Activated T-cell treated with anti-CD3 and anti-CD28 coated beads, Interleukin-2, amount 50 U/mL, for 1 hour (primary cell): ENCODE results near the gene TPM2.

ENCODE experiments used
- DNase-seq: peaks from one replicate; pipeline ENCODE4 v3.0.0-alpha.2; 2020

Gene TPM2

GRCh38 chr9:35717132-35717870 lies 27.6 kb upstream of the TPM2 start:
- DNase-seq, result no peak

GRCh38 chr9:35716230-35716629 lies 26.5 kb upstream of the TPM2 start:
- no peak for DNase-seq

- DNase-seq, result no peak
Observed at GRCh38 chr9:35714579-35715252, 25.0 kb upstream of the TPM2 start.

GRCh38 chr9:35714123-35714522 lies 24.4 kb upstream of the TPM2 start:
- no peak for DNase-seq

- no peak for DNase-seq
Observed at GRCh38 chr9:35713578-35713977, 23.9 kb upstream of the TPM2 start.

GRCh38 chr9:35712762-35713400 lies 23.2 kb upstream of the TPM2 start:
- no peak for DNase-seq

DNA sequence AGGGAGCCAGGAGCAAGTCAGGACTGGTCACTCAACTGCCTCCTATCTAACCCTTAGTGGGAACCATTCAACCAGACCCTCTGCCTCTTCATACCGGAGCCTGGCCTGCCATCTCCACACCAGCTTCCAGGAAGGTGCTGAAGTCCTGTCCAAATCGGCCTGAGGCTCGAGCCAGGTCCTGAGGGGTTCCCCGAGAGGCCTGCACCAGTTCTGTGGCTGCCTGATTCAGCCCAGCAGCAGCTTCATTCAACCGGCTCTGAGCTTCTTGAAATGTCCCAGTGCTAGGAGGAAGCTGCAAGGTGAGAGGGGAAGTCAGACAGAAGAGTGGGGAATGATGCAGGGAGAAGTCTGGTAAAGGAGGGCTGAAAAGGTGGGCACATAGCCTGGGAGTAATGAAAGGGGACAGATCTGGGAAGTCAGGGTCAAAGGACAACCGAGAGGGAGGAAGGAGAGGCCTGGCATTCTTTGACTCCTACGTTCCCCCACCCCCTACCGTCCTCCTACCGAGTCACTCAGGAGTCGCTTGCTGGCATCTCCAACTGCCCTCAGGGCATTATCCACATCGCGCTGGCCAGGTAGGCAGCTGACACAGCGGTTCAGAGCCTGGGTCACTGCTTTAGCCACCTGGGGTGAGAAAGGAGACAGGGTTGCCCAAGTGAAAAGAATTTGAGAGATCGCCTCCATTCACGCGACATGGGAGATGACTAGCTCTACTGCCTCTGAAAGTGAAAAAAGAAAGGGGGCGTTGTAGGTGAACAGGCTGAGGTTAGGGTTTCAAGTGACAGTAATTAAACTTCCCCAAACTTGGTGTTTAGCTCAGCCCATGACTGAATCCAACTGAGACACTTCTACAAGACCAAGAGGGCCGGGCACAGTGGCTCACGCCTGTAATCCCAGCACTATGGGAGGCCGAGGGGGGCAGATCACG lies 22.0 kb upstream of the TPM2 start:
- no peak for DNase-seq

DNA sequence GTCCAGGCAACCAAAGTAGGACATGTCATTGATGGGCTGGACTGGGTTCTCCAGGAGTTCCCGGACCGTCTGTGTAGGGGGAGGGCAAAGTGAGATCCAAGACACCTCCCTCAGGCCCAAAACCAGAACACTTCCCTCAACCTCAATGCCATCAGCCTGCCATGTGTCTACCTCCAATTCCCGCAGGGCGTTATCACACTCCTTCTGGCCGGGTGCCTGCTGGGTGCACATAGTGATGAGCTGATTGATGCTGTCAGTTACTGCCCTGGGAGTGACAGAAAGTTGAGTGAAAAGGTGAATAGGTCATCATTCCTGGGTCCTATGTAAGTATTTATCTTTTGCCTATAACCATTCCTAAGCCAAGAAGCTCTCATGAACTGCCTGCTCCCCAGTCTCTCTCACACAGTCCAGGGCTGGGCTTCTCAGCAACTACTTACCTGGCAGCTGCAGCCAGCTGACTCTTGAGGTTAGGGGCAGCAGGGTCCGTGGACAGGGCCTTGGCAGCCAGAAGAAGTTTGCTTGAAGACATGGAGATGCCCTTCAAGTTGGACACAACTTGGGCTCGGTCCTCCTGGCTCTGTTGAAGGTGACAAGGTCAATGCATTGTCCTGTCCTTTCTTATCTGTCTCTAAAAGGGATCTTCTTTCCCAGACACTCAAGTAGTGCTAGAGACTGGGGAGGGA lies 21.2 kb upstream of the TPM2 start:
- DNase-seq, result no peak

GRCh38 chr9:35708146-35708545 lies 18.4 kb upstream of the TPM2 start:
- no peak for DNase-seq

DNA sequence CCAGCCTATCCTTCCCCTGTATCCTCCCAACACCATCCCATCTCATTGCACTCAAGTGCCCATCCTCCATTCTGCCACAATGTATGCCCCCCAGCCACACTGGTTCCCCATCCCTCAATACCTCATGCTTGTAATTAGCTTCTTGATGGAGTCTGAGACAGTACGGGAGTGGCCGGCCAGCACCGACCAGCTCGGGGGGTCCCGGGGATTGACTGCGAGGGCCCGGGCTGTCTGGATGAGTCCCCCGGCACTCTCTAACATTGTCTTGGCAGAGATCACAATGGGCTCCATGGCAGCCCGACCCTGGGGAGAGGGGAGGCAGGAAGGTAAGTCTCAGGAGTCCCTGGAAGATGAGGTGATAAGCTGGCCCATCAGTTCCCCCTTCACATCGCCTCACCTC lies 17.2 kb upstream of the TPM2 start:
- DNase-seq, result no peak

DNA sequence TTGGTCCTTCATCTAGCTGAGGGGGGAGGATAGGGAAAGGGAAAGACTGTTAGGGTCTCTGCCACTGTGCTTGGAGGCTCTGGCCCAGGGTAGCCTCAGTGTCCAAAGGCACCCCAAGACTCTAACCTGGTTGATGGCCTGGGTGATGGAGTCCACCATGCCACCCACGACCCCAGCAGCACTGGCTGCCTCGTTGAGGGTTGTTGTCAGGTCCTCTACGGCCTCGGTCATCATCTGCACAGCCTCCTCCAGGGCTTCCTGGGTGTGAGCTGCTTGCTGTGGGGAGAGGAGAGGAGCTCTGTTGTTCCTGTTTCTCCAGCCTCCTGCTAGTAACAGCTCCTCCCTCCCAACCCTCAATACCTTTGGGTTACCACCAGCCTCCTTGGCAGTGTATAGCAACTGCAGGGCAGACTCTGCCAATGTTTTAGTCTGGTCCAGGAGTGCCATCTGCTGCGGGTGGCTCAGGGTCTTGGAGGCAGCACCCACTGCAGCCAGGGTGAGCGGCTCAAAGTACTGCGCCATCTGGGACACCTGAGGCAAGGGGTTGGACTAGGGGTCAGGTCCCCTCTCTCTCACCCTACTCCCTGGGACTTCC lies 16.2 kb upstream of the TPM2 start:
- no peak for DNase-seq

DNA sequence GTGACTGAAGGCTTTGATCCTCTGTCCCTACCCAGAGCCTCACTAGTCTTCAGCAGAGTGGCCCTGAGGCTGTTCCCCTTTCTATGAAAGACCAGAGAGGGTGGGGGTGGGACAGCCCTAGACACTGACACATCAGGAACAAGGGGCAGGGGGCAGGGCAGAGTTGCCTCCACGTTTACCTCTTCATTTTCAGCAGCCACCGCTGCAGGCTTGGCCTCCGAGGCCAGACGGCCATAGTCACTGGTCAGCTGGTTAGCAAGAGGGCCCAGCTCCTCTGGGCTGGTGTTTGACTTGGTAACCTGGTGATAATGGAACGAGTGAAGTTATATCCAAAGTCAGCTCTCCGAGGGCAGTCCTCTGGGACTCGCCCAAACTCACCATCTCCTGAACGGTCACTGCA lies 15.6 kb upstream of the TPM2 start:
- DNase-seq, result no peak

DNA sequence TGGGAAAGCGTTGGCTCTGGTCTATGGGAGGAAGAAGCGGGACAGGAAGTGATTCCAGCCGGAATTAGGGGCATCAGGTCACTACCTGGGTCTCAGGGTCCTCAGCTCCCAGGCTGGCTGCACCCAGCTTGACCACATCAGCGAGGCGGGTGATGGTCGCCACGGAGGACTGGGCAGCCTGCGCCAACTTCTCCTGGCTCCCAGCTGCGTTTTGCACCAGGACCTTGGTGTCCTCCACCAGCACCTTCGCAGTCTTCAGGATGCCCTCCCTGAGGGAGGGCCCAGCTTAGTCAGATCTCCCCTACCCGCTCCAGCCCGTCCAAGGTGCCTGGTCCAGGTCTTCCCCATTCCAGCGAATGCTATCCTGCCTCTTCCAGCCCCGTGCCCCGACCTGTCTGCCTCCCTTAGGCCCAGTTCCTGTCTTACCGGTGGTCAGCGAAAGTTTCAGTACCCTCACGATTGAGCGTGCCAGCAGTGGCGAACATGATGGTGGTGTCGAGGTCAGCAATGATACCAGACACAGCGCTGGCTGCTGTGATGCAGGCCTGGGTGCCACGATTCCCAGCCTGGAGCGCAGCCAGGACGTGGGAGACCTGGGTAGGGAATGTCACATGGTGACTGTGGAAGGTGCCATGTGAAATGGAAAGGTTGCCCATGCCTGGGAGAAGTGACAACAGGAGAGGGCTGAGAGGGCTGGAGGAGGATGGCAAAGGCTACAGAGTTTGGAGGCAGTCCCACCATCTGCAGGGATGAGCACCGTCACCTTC lies 14.4 kb upstream of the TPM2 start:
- DNase-seq, result no peak

DNA sequence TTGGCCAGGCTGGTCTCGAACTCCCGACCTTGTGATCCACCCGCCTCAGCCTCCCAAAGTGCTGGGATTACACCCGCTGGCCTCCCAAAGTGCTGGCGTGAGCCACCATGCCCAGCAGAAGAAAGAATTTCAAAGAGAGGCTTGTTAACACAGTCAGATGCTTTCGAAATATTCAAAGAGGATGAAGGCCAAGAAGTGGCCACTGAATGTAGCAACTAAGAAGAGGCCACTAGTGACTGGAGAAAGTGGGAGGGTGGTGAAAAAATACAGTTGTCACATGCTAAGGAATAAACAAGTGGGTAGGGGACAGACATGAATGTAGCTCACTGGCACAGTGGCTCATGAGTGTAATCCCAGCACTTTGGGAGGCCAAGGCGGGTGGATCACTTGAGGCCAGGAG lies 13.0 kb upstream of the TPM2 start:
- DNase-seq, result no peak

- DNase-seq, result no peak
Observed at GRCh38 chr9:35700942-35701341, 11.2 kb upstream of the TPM2 start.

DNA sequence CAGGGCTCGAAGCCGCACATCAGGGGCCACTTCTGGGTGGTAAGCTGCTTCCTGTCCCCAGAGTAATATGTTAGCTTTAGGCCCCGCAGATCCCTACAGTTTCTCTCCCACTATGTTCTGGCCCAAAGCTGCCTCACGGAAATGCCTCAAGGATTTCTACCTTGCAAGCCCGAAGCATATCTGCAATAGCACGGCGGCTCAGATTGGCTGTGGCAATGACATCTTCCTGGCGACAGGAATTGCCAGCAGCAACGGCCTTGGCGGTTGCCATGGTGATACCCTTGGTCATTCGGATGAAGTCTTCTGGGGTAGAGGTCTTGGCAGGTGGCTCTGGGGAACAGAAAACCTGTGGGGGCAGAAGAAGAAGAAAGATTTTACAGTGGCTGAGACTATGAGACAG lies 10.3 kb upstream of the TPM2 start:
- no peak for DNase-seq

DNA sequence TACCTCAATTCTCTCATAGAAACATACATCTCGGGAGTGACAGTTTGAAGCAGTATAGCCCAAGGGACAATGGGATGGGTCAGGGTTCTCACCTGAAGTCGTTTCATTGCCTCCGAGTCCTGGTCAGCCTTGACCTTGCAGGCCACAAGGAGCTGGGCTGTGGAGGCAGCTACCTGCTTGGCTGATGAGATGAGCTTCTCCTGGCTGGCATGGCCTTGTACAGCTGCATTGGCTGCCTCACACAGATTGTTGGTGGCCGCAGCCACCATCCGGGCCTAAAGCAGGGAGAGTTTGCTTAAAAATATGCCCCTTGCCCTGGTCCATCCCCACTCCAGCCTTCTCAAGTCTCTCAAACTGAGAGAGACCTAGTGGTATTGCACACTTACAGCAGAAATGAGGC lies 8.5 kb upstream of the TPM2 start:
- no peak for DNase-seq

- no peak for DNase-seq
Observed at GRCh38 chr9:35697486-35697885, 7.8 kb upstream of the TPM2 start.

DNA sequence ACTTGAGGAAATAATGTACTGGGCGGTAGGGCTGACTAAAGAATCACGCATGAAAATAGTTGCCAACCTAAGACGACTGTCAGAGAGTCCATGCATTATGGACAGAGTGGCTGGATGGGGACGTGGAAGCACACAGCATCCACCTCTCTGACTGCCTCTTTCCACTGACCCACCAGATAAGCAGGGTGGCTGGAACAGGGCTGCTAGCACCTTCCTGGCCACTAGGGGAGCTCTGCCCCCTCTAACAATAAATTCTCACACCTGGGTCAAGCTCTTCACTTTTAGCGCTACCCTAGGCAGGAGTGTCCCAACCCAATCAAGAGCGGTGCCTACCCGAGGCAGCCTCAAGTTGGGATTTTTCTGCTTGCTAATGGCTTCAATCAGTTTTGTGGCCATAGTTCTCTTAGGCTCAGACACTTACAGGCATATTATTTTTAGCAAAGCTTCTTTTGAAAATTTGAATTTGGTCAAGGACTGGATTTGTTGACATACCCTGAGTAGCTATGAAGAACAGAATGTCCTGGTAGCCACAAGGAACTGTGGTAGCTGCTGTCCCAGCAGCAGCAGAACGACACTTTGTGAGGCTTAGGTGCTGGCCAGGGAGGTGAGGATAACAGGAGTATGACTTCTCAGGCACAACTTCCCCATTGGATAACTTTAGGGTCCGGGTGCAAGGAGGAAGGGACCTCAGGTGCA lies 6.9 kb upstream of the TPM2 start:
- peak; percentile 66 for DNase-seq

GRCh38 chr9:35695943-35696401 lies 6.2 kb upstream of the TPM2 start:
- DNase-seq, result no peak
